Middle frontal gyrus (tissue), 1 donor: ENCODE data around the gene REEP3.

Source experiments
- DNase-seq: peaks from one replicate; pipeline ENCODE4 v3.0.0-alpha.2; 2015; ENCODE audit warnings: low spot score; ENCODE audit errors: extremely low spot score

Gene REEP3

GRCh38 chr10:63585041-63585440, 63.8 kb downstream of the REEP3 start:
- no peak for DNase-seq

GRCh38 chr10:63586043-63586442, 64.8 kb downstream of the REEP3 start:
- no peak for DNase-seq

DNA sequence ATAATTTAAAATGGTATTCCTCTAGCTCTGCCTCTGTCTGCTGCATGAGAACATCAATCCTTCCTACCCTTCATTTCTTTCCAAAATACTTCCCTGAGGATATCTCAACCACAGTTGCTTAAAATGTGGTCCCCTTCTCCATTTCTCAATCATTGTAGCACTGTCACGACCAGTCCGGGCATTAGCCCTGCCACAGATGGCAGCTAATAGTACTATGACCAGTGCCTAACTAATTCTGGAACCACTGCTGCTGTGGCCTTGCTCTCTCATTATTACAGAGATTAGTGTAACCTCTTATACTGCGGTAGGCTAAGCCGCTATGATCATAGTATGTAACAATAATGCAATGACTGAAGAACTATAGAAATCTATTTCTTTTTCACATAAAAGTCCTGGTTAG, 66.0 kb downstream of the REEP3 start:
- no peak for DNase-seq

GRCh38 chr10:63588436-63589167, 67.4 kb downstream of the REEP3 start:
- no peak for DNase-seq

DNA sequence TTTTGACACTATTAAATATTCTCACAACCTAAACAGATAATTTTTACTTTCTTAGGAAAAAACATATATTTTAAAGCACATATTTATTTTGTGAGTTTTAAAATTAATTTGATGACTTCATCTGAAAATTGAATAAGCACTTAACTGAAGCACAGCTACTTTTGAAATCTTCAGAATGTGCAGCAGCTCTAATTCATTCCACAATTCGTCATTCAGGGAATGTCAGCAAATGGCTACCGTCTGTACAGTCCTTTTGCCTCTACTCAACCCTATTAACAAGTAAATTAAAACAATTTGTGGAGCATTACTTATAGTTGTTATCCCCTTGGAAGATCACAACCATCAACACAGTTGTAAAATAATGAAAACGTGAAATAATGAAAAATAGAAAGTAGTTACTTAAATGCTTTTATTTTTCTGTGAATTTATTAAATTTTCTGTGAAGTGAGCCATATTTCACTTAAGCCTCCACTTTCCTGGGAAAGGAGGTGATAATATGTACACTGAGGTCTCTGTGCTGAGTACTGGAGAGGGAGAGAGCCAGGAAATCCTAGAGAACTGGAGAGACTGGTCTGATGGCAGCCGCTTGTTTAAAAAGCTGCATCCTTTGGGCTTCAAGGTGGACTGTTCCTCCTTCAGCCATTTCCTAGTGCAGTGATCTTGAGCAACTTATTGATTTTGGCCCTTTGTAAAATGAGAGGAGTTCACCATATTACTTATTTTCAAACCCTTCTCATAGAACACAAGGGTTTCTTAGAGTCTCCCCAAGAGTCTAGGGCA, 70.6 kb downstream of the REEP3 start:
- DNase-seq, result no peak

DNA sequence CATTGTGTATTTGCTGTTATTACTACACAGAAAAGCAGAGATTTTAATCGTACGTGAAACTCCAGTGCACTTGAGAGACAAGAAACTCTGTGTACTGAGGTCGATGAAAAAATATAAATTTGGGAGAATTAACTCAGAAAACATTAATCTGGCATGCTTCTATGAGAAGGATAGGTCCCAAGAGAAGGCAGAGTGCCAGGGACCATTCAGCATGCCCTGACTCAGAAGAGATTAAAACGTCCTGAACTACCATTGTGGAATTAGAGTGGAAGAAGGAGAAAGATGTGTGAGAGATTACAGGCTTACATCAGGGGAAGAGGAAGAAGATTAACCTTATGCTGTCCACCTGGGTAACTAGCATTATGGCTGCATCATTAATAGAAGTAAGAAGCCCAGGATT, 72.4 kb downstream of the REEP3 start:
- no peak for DNase-seq

GRCh38 chr10:63595072-63595471, 73.9 kb downstream of the REEP3 start:
- no peak for DNase-seq

- no peak for DNase-seq
These were observed 75.7 kb downstream of the REEP3 start for GRCh38 chr10:63596924-63597323.

GRCh38 chr10:63600540-63600939, 79.3 kb downstream of the REEP3 start:
- DNase-seq, result no peak

- DNase-seq, result no peak
These were observed 82.7 kb downstream of the REEP3 start for GRCh38 chr10:63603709-63604445.

DNA sequence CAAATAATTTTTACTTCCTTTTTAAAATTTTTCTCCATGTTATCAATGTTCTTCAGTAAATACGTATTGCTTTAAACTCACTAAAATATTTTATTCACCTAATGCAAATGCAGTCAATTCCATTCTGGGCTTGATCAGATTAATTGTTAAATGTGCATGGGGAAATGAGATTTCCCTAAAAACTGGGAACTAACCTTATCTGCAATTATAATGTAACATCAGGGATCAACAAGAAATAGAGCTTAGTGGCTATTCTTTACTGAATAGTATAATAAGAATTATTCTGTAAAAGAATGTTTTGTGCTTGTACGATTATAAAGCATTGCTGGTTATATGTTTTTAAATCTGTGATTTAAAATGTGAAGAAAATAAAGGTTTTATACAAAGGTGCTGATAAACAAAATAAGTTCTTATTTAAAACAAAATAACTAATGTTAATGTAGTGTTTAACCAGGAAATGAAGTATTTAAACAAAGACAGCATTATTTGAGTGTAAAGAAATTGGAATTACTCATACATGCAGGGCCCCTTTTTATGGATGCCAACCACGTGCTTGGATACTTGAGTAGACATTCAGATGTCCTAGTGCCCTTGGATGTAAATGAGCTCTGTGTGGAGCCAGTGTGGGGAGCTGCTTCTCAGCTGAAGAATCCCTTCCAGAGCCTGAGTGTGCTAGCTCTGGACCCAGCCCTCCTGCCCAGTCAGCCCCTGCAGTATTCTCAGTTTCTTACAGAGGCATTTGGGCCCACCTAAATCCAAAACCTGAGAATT, 84.2 kb downstream of the REEP3 start:
- DNase-seq, result no peak

DNA sequence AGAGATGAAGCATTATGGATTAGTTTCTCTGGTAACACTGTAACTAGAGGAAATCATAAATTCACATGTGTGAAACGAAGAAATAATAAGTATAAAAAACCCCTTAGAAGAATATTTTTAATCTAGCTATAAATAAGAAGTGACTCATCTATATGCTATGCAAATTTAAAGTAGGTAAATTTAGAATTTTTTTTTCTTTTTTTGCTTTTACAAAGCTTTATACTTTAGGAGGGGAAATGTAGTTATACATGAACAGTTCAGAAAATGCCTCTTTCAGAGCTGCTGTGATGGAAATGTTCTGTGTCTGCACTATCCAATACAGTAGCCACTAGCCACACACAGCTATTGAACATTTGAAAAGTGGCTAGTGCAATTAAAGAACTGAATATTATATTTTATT, 87.3 kb downstream of the REEP3 start:
- DNase-seq, result no peak

DNA sequence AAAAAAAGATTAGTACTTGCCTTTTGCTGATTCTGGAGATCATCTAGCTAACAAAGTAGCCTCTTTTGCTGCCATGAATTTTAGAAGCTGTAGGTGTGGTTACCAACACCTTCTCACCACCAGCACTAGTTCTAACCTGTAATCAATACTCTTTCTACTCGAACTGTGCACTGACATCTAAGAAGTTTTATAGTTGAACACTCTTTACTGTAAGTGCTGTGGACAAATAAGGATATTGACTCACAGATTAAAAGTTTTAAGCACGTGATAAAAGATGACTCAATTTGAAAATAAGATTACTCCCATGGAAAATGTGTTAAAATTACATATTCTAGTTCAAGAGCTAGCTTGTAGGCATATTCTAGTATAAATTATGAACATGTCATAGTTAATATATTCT, 89.9 kb downstream of the REEP3 start:
- no peak for DNase-seq

DNA sequence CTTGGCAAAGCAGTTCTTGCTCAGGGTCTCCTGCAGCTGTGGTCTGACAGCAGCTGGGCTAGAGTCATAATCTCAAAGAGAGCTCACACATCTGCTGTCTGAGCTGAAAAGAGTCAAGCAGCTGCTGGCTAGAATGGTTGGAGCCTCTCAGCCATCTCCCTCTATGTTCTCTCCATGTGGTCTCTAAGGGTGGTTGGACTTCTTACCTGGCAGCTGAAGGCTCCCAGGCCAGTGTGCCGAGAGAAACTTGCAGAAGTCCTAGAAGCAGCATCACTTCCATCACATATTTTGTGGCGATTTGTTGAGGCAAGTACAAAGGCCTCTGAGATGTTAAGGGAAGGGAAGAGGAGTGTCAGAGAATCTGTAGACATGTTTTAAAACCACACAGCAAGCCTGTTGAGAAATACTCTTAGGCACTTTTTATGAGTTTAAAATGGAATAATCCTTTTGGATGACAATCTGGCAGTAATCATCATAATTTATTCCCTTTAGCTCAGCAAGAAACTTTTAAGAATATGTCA, 93.2 kb downstream of the REEP3 start:
- no peak for DNase-seq

GRCh38 chr10:63618552-63618951, 97.4 kb downstream of the REEP3 start:
- no peak for DNase-seq

- DNase-seq, result no peak
These were observed 98.2 kb downstream of the REEP3 start for GRCh38 chr10:63619426-63619825.

DNA sequence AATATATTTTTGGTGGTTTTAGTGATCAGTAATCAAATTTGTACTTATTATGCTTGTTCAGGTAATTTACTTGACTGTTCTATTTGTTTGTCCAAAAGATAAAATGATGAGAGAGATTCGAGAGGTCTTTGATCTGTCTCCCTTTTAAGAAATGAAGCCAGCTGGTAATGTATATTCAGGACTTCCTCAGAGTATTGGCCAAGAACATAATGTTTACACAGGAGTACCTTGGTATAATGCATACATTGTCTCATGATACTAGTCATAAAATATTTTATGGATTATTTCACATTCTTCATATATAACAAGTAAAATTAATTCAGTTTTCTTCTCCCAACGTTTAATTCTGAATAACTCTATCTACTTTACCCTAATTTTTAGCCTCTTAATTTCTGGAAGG, 100.9 kb downstream of the REEP3 start:
- no peak for DNase-seq

- DNase-seq, result no peak
These were observed 103.5 kb downstream of the REEP3 start for GRCh38 chr10:63624701-63625100.

DNA sequence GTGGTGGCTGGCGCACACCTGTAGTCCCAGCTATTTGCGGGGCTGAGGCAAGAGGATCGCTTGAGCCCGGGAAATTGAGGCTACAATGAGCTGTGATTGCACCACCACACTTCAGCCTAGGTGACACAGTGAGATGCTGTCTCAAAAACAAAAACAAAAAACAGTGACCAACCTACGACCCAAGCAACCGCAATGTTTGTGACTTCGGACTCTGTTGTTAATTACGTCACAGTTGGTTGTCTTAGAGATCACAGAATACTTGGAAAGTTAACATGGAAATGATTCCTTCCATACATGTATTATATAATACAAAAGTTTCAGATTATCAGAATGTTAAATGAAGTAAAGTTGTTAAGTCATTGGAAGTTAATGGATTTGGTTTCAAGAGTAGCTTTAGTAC, 106.2 kb downstream of the REEP3 start:
- DNase-seq, result no peak

DNA sequence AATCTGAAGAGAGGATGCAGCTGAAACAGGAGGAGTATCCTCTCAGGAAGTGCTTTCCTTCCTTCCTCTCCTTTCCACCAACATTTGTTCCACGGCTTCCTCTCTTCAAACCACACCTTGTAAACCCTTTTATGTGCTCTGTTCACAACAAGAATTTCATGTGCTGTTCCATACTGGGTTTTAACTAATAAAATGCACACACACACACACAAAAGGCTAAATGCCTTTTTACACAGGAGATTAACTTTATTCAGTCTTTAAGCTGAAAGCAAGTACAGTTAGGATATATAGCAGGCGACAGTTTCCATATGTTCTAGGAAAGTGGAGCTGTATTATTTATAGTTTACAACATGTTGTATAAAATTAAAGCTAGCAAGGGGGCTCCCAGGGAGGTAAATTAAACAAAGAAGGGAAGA, 106.7 kb downstream of the REEP3 start:
- DNase-seq, result no peak
